ENCODE results near the gene BBX.

BBX gene

GRCh38 chr3:107498646-107499045 lies 24.1 kb upstream of the BBX start:
- ChIA-PET POLR2A (ENCODE audit: low non-redundant PET) (no interaction called here), CTCF (interaction anchor here (0.5 kb wide), 1 partner anchor 15 kb away, joined by 3 read pairs; no protein-coding TSS in a partner anchor)
- H3K27ac ChIP-seq: no peak overlapping the region
- TF ChIP-seq, protein P1, sequence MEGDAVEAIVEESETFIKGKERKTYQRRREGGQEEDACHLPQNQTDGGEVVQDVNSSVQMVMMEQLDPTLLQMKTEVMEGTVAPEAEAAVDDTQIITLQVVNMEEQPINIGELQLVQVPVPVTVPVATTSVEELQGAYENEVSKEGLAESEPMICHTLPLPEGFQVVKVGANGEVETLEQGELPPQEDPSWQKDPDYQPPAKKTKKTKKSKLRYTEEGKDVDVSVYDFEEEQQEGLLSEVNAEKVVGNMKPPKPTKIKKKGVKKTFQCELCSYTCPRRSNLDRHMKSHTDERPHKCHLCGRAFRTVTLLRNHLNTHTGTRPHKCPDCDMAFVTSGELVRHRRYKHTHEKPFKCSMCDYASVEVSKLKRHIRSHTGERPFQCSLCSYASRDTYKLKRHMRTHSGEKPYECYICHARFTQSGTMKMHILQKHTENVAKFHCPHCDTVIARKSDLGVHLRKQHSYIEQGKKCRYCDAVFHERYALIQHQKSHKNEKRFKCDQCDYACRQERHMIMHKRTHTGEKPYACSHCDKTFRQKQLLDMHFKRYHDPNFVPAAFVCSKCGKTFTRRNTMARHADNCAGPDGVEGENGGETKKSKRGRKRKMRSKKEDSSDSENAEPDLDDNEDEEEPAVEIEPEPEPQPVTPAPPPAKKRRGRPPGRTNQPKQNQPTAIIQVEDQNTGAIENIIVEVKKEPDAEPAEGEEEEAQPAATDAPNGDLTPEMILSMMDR (conservative IDR thresholded peaks at IDR 0.05; ENCODE audit: low read depth): no peak
- DNase-seq (ENCODE audit: low spot score): no peak

- TF ChIP-seq, protein P1 (conservative IDR thresholded peaks at IDR 0.05; ENCODE audit: low read depth): no peak
- DNase-seq (ENCODE audit: low spot score): no peak
- POLR2A ChIA-PET (ENCODE audit: low non-redundant PET): no interaction called here
- no peak overlapping the region for H3K27ac ChIP-seq
- CTCF ChIA-PET: no interaction called here
Observed at GRCh38 chr3:107506458-107506857, 16.3 kb upstream of the BBX start.

DNA sequence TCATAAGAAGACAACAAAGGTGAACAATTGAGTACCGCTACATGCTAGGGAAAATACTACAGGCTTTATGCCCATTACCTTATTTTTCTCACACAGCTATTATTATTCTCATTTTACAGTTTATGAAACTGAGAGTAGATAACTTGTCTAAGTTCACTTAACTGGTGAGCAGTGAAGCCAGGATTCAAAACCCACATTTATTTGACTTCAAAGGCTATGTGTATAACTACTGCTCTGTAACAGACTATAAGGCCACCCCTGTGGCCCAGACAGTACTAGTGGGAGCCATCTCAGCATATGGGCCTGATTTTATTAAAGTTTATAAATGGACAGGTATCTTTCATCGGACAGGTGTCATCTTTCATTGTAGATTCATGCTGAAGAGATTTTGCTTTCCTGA lies 14.4 kb upstream of the BBX start:
- TF ChIP-seq, protein P1 (conservative IDR thresholded peaks at IDR 0.05; ENCODE audit: low read depth): no peak
- H3K27ac ChIP-seq: no peak overlapping the region
- ChIA-PET CTCF (no interaction called here), POLR2A (ENCODE audit: low non-redundant PET) (no interaction called here)
- DNase-seq (ENCODE audit: low spot score): no peak

- ChIA-PET CTCF (interaction anchor here (0.7 to 0.9 kb wide), 2 partner anchors 20 to 160 kb away, joined by 3 to 6 read pairs; no protein-coding TSS in a partner anchor), POLR2A (ENCODE audit: low non-redundant PET) (no interaction called here)
- H3K27ac ChIP-seq: no peak overlapping the region
- TF ChIP-seq, protein P1 (conservative IDR thresholded peaks at IDR 0.05; ENCODE audit: low read depth): no peak
- DNase-seq (ENCODE audit: low spot score): no peak
Observed at GRCh38 chr3:107512108-107512507, 10.7 kb upstream of the BBX start.

DNA sequence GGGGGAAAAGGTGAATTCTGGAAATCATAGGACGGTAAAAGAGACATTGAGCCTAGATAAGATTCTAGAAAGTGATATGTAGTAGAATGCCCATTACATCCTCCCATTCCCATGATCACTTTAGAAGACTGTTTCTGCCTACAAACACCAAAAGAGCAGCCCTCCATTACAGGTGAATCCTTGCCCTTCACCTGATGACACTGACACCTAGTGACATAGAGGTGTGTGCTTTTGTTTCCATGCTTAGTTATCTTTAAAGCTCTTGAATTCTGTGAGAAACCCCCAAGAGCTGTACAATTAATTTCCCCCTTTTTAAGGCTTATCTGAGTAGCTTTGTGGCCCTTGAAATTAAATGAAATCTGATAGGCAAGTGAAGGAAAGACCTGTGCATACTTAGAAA lies 8.3 kb upstream of the BBX start:
- CTCF ChIA-PET: no interaction called here
- TF ChIP-seq, protein P1 (conservative IDR thresholded peaks at IDR 0.05; ENCODE audit: low read depth): no peak
- POLR2A ChIA-PET (ENCODE audit: low non-redundant PET): no interaction called here
- no peak overlapping the region for H3K27ac ChIP-seq
- no peak for DNase-seq (ENCODE audit: low spot score)

- no peak for DNase-seq (ENCODE audit: low spot score)
- CTCF ChIA-PET: interaction anchor here (0.7 kb wide), 1 partner anchor 46 kb away, joined by 6 read pairs; no protein-coding TSS in a partner anchor
- H3K27ac ChIP-seq: no peak overlapping the region
- POLR2A ChIA-PET (ENCODE audit: low non-redundant PET): no interaction called here
- TF ChIP-seq, protein P1 (conservative IDR thresholded peaks at IDR 0.05; ENCODE audit: low read depth): no peak
Observed at GRCh38 chr3:107516475-107516874, 6.3 kb upstream of the BBX start.

- TF ChIP-seq, protein P1 (conservative IDR thresholded peaks at IDR 0.05; ENCODE audit: low read depth): no peak
- no peak for DNase-seq (ENCODE audit: low spot score)
- CTCF ChIA-PET: no interaction called here
- no peak overlapping the region for H3K27ac ChIP-seq
- POLR2A ChIA-PET (ENCODE audit: low non-redundant PET): no interaction called here
Observed at GRCh38 chr3:107520535-107520934, 2.2 kb upstream of the BBX start.

Measured in RWPE1 (cell line).